ENCODE data around the gene CDK13.

GRCh38 chr7:39954694-39955093 is 4.6 kb downstream of the CDK13 start:
- no peak for TF ChIP-seq CTCF (IDR thresholded peaks at IDR 0.05; ENCODE audit: insufficient read depth, low read length)
- TF ChIP-seq POLR2AphosphoS5 (IDR thresholded peaks at IDR 0.05; ENCODE audit: low read depth): no peak
- TF ChIP-seq REST (IDR thresholded peaks at IDR 0.05; ENCODE audit: insufficient replicate concordance, low read depth): no peak
- TF ChIP-seq GABPA (IDR thresholded peaks at IDR 0.05; ENCODE audit: low read depth): no peak
- no peak for TF ChIP-seq SPI1 (IDR thresholded peaks at IDR 0.05; ENCODE audit: borderline replicate concordance, low read depth)

All from HL-60 (cell line).